Stomach (tissue), 4 donors: ENCODE data around the gene XYLT1.

Source experiments
- EP300 ChIP-seq: sonication (generic); formaldehyde crosslinking; IDR thresholded peaks from one replicate; pipeline ENCODE4 v1.6.1; 2017; ENCODE audit warnings: antibody characterized with exemption
- POLR2A ChIP-seq, 4 donors: fragments of 450-650 bp; IDR thresholded peaks; one replicate each; pipeline ENCODE4 v1.6.1; 2016; ENCODE audit warnings: antibody characterized with exemption in 4 of 4, control low read depth in 2 of 4, mild to moderate bottlenecking in 1 of 4, moderate library complexity in 1 of 4
- POLR2AphosphoS5 ChIP-seq, 3 donors: sonication (generic); formaldehyde crosslinking; IDR thresholded peaks; one replicate each; pipeline ENCODE4 v1.6.1; 2016; ENCODE audit warnings: antibody characterized with exemption in 3 of 3
- TF ChIP-seq, protein P1 (sequence below), 7 experiments: fragments of 450-650 bp in 4 of 7; fragments of 200-600 bp in 3 of 7; sonication (generic) in 3 of 7; IDR thresholded peaks; one replicate each; pipeline ENCODE4 v1.5.1; 2016 to 2019; ENCODE audit warnings: antibody characterized with exemption in 7 of 7, control low read depth in 2 of 7, mild to moderate bottlenecking in 1 of 7

GRCh38 chr16:17082095-17082882 is 388.5 kb downstream of the XYLT1 start:
- TF ChIP-seq, protein P1, sequence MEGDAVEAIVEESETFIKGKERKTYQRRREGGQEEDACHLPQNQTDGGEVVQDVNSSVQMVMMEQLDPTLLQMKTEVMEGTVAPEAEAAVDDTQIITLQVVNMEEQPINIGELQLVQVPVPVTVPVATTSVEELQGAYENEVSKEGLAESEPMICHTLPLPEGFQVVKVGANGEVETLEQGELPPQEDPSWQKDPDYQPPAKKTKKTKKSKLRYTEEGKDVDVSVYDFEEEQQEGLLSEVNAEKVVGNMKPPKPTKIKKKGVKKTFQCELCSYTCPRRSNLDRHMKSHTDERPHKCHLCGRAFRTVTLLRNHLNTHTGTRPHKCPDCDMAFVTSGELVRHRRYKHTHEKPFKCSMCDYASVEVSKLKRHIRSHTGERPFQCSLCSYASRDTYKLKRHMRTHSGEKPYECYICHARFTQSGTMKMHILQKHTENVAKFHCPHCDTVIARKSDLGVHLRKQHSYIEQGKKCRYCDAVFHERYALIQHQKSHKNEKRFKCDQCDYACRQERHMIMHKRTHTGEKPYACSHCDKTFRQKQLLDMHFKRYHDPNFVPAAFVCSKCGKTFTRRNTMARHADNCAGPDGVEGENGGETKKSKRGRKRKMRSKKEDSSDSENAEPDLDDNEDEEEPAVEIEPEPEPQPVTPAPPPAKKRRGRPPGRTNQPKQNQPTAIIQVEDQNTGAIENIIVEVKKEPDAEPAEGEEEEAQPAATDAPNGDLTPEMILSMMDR (IDR thresholded peaks at IDR 0.05): no peak
- no peak for TF ChIP-seq POLR2AphosphoS5 (IDR thresholded peaks at IDR 0.05)
- TF ChIP-seq EP300: no peak
- TF ChIP-seq POLR2A (IDR thresholded peaks at IDR 0.05): no peak
